NK-92 treated with Interleukin-12 subunit alpha and Interleukin-12 subunit beta, amount 100 ng/mL, for 24 hours (cell line): ENCODE results near the gene GEMIN2.
"Not testable (repeated sequence)": the region's sequence is repeated elsewhere in the genome, so short reads cannot be mapped to it uniquely, and the experiment has no call there.

Source experiments
- DNase-seq: peaks from one replicate; lab custom pipeline; 2025; lab: John Stamatoyannopoulos, UW

Gene GEMIN2

DNA sequence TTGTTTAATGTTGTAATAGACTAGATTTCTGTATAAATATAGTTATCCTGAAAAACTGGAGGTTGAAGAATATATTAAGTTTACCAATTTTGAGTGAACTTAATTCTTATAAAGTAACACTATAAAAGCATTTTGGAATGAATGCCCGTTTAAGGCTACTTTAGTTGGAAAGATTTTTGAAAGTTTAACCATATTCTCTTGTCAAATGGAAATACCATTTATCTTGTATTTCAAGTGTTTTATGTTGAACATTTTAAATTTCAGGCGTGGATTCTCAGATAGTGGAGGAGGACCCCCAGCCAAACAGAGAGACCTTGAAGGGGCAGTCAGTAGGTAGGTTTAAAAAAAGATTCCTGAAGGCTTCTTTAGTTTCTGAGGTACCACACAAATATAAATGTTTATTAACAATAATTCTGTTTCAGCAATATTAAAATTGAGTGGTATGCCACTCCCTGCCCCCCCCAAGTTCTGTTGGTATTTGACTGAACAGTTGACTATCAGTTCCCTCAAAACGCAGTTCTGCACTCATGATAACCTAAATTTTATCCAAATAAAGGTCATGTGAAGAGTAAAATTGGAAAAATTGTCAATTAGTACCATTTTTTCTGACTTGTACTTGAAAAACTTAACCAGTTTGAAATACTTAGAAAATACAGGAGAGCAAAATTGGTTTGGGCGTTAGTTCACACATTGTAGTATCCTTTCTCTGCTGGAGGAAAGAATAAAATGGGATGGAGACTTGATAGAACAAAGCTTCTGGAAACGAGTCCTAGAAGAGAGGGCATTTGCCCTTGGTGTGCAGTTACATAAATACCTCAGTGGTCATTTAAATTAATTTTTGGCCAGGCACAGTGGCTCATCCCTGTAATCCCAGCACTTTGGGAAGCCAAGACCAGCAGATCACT lies 62.4 kb downstream of the GEMIN2 start:
- DNase-seq: no peak

DNA sequence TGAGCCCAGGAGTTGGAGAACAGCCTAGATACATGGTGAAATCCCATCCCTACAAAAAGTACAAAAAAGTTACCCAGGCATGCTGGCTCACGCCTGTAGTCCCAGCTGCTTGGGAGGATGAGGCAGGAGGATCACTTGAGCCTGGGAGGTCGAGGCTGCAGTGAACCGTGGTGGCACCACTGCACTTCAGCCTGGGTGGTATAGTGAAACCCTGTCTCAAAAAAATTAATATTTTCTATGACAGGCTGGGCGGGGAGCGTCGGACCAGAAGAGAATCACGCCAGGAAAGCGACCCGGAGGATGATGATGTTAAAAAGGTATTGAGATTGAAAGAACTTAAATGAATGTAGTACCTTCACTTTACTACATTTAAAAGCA lies 63.0 kb downstream of the GEMIN2 start:
- no peak for DNase-seq

DNA sequence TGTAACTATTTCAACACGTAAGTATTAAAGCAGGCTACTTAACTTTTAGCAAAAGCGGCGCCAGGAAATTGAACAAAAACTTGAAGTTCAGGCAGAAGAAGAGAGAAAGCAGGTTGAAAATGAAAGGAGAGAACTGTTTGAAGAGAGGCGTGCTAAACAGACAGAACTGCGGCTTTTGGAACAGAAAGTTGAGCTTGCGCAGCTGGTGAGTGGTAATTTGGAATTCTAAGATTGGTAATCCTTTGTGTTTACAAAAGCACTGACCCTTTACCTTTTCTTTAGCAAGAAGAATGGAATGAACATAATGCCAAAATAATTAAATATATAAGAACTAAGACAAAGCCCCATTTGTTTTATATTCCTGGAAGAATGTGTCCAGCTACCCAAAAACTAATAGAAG lies 64.9 kb downstream of the GEMIN2 start:
- no peak for DNase-seq

DNA sequence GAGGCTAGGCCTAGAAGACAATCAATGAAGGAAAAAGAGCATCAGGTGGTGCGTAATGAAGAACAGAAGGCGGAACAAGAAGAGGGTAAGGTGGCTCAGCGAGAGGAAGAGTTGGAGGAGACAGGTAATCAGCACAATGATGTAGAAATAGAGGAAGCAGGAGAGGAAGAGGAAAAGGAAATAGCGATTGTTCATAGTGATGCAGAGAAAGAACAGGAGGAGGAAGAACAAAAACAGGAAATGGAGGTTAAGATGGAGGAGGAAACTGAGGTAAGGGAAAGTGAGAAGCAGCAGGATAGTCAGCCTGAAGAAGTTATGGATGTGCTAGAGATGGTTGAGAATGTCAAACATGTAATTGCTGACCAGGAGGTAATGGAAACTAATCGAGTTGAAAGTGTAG lies 66.4 kb downstream of the GEMIN2 start:
- no peak for DNase-seq

DNA sequence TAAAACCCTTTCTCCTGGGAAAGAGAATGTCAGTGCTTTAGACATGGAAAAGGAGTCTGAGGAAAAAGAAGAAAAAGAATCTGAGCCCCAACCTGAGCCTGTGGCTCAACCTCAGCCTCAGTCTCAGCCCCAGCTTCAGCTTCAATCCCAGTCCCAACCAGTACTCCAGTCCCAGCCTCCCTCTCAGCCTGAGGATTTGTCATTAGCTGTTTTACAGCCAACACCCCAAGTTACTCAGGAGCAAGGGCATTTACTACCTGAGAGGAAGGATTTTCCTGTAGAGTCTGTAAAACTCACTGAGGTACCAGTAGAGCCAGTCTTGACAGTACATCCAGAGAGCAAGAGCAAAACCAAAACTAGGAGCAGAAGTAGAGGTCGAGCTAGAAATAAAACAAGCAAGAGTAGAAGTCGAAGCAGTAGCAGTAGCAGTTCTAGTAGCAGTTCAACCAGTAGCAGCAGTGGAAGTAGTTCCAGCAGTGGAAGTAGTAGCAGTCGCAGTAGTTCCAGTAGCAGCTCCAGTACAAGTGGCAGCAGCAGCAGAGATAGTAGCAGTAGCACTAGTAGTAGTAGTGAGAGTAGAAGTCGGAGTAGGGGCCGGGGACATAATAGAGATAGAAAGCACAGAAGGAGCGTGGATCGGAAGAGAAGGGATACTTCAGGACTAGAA lies 67.0 kb downstream of the GEMIN2 start:
- no peak for DNase-seq

DNA sequence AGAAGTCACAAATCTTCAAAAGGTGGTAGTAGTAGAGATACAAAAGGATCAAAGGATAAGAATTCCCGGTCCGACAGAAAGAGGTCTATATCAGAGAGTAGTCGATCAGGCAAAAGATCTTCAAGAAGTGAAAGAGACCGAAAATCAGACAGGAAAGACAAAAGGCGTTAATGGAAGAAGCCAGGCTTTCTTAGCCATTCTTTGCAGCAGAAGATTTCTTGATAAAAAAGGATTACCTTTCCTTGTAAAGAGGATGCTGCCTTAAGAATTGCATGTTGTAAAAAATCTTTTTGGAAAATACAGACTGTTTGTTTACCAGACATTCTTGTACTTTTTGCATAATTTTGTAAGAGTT lies 67.5 kb downstream of the GEMIN2 start:
- no peak for DNase-seq

DNA sequence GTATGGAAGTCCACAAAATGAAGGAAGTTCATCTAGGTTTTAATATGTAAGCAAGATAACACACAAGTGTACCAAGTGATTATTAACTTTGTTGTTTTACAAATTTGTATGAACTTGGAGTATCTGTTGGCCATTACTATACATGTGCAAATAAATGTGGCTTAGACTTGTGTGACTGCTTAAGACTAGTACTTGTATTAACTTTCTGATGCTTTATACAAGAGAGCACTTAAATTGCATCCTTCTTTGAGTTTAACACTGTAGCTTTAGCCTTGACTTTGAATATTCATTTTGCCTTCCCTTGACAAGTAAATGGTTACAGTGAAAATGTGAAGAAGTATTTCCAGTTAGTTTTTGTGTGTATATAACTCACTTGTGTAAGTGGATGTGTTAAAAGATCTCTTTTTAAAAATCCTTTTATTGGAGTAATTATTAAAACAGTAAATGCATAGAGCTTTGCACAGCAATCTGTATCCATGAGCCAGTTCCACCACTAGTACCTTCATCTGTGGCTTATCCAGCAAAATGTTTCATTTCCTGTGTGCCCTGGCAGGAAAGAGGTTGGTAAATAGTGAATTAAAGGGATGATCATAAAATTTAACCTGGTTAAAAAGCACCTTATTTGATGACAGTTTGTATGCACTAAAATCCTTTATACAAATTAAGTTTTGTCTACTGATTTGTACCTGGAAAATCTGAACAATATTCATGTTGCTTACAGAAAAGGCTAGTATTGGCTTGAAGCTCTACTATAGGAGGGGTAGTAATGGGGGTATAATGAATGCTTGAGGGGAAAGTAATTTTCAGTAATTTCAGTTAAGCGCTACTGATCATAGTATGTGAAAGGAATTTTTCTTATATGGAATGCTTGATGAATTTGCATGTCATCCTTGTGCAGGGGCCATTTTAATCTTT lies 68.9 kb downstream of the GEMIN2 start:
- DNase-seq: no peak

DNA sequence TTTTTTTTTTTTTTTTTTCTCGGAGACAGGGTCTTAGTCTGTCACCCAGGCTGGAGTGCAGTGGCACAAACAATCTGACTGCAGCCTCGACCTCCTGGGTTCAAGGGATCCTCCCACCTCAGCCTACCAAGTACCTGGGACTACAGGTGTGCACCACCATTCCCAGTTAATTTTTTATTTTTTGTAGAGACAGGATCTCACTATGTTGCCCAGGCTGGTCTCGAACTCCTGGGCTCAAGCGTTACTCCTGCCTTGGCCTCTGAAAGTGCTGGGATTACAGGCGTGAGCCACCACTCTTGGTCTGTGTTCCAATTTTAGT lies 69.5 kb downstream of the GEMIN2 start:
- DNase-seq: not testable (repeated sequence)

DNA sequence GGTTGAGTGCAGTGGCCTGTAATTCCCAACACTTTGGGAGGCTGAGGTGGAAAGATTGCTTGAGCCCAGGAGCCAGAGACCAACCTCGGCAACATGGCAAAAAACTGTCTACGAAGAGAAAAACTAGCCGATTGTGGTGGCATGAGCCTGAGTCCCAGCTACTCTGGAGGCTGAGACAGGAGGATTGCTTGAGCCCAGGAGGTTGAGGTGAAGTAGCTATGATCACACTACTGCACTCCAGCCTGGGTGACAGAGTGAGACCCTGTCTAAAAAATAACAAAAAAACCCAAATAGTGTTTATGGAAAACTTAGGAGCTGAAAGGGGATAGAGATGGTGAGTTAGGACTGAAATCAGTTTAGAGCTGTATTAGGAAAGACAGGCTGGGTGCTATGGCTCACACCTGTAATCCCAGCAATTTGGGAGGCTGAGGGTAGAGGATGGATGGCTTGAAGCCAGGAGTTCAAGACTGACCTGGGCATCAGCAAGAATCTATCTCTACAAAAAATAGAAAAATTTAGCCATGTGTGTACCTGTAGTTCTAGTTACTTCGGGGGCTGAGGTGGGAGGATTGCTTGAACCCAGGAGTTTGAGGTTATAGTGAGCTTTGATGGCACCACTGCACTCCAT lies 70.6 kb downstream of the GEMIN2 start:
- no peak for DNase-seq

DNA sequence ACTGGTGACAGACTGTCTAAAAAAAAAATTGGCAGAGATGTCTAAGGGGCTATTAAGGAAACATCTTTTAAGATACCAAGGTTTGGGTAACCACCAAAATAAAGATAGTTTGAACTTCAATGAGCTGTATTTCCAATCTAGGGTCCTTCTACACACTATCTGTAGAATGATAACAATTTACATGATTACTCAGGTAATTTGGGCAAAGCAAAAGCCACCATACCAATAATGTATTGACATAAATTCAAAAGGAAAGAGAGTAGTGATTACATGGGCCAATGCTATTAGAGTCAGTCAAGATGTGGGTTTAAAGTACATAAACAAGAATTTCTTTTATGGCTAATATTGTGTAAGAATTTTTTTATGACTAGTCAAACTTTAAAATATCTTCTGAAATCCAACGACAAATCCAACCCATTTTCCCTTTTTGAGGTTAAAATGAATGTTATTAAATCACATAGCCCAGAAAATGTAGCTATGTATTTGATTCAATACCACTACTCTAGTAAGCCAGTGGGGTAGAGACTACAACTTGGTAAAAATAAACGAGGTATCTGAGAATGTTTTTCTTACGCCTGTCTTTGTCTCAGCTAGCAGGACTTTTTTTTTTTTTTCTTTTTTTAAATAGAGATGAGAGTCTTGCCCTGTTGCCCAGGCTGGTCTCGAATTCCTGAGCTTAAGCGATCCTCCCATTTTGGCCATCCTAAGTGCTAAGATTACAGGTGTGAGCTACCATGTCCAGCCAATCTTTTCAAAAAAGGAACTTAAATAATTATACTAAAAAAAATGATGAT lies 71.3 kb downstream of the GEMIN2 start:
- DNase-seq: no peak
